ENCODE measurements around the gene LIMCH1. TPM values are rescaled to one million over a fixed set of nuclear protein-coding genes. Genes with fewer than 3 reads are reported as not detected.

The LIMCH1 gene
- total and polyA plus RNA-seq, 12 donors: 28.2 to 206 (median 62.3) TPM

DNA sequence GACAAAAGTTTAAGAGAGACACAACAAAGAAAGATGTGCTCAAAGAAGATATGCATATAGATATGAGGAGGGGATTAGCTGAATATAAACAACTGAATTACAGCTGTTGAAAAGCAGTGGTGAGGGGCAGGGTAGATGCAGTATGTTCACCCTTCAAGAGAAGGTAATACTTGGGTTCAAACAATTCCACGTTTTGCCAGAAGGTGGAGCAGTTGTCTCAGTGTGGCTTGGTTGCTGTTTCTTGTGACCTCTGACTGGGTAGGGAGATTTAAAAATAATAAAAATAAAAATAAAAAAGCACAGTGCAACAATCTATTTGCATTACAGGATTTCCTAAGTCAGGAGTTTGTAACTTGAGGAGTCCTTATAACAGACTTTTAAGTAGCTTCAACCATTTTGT, 187.3 kb downstream of the LIMCH1 start:
- WGBS, 4 donors: 0 to 9% (median 7%) methylated on average over 1 of the region's 1 CpG
- Histone ChIP-seq H3K36me3 (replicated peaks in 1 of 2) (no peaks in the 10 kb centered on the region), H3K4me1 (replicated peaks in 1 of 2) (no peaks in the 10 kb centered on the region), H3K4me3 (no peak overlapping the region), H3K9me3 (replicated peaks in 1 of 3) (no peaks in the 10 kb centered on the region), H3K27ac (no peak overlapping the region), H3K27me3 (no peaks in the 10 kb centered on the region)
- DNase-seq: no peak
- intact Hi-C loops (cut with DNase I): no loop called here
- TF ChIP-seq, protein P1, sequence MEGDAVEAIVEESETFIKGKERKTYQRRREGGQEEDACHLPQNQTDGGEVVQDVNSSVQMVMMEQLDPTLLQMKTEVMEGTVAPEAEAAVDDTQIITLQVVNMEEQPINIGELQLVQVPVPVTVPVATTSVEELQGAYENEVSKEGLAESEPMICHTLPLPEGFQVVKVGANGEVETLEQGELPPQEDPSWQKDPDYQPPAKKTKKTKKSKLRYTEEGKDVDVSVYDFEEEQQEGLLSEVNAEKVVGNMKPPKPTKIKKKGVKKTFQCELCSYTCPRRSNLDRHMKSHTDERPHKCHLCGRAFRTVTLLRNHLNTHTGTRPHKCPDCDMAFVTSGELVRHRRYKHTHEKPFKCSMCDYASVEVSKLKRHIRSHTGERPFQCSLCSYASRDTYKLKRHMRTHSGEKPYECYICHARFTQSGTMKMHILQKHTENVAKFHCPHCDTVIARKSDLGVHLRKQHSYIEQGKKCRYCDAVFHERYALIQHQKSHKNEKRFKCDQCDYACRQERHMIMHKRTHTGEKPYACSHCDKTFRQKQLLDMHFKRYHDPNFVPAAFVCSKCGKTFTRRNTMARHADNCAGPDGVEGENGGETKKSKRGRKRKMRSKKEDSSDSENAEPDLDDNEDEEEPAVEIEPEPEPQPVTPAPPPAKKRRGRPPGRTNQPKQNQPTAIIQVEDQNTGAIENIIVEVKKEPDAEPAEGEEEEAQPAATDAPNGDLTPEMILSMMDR (IDR thresholded peaks at IDR 0.05): no peak
- no peak for TF ChIP-seq POLR2A (IDR thresholded peaks at IDR 0.05)

DNA sequence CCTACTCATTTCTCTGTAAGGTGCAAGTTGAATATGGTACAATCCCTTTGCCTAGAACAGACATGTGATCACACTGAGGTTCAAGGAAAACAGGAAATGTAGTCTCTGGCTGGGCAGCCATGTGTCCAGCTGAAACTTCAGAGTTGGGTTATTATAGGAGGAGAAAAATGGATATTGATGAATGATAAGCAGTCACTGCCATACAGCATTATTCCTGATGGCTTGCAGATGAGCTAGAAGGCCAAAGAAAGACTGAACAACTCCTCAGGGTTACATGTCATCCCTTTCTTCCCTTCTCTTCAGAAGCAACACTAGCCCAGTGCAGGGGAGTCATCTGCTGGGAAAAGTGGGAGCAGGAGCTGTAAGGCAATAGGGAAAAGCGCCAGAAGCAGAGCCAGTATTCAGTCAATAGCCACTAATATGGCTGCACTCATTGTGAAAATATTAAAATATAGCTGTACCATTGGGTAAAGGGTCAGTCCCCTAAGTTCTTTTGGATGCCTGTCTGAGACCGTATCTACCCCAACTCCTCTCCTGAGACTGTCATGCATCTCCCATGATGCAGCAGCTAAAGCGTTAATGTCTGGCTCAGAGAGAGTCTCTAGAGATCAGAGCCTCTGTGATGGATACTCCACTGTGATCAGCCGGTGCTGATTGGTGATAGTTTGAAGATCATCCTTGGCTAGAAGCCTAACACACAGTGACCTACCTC, 190.1 kb downstream of the LIMCH1 start:
- H3K27me3 ChIP-seq: no peaks in the 10 kb centered on the region
- TF ChIP-seq, protein P1 (IDR thresholded peaks at IDR 0.05): no peak
- TF ChIP-seq POLR2A (IDR thresholded peaks at IDR 0.05): no peak
- H3K27ac ChIP-seq: no peak overlapping the region
- H3K4me1 ChIP-seq (replicated peaks in 1 of 2): no peaks in the 10 kb centered on the region
- no peaks in the 10 kb centered on the region for H3K9me3 ChIP-seq (replicated peaks in 1 of 3)
- no peaks in the 10 kb centered on the region for H3K36me3 ChIP-seq (replicated peaks in 1 of 2)
- DNase-seq: no peak
- intact Hi-C loops (cut with DNase I): no loop called here
- no peak overlapping the region for H3K4me3 ChIP-seq
- WGBS, 4 donors: 63 to 87% (median 69%) methylated on average over 4 of the region's 4 CpGs

DNA sequence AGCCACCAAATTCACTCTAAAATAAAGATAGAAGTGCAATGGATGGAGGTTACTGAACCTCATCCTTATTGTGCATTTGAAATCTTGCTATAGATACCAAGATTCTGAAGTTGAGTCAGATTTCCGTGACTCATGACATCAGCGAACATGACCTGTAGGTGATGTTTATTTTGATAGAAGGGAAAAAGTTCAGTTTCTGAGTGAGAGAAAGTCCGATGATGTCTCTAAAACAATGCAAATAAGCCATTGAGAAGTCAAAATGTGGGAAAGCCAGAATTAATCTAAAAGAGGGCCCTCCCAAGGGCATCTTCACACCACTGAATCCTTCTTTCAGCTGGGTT, 190.6 kb downstream of the LIMCH1 start:
- intact Hi-C loops (cut with DNase I): no loop called here

DNA sequence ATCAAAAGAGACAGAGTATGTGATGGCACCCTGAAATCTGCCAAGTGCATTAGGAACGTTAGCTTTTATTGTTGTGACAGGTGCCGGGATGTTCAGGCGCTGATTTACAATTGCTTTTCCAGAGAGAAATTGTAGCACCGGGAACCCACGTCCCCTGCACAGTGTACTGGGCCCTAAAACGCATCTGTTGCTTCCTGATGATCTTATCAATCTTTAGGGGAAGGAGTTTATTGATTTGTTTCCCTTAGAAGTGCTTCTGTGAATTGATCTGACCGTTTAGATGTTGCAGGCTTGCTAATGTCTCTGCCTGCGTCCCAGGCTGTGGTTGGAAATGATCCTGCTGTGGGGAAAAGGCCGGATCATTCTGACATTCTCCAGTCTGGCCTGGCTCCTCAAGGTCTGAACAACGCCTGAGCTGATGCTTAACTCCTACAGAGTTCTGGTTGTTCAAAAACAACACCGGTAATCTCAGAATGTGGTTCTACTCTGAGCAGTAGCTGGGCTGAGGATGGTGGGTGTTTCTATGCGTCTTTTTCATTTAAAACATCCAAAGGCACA, 193.7 kb downstream of the LIMCH1 start:
- WGBS, 4 donors: 37 to 45% (median 42%) methylated on average over 12 of the region's 12 CpGs
- Histone ChIP-seq H3K4me1 (replicated peaks in 1 of 2) (no peaks in the 10 kb centered on the region), H3K27me3 (no peaks in the 10 kb centered on the region), H3K9me3 (replicated peaks in 1 of 3) (no peaks in the 10 kb centered on the region), H3K36me3 (replicated peaks in 1 of 2) (no peaks in the 10 kb centered on the region), H3K4me3 (no peak overlapping the region), H3K27ac (no peak overlapping the region)
- no peak for DNase-seq
- intact Hi-C loops (cut with DNase I): no loop called here
- no peak for TF ChIP-seq POLR2A (IDR thresholded peaks at IDR 0.05)
- TF ChIP-seq, protein P1 (IDR thresholded peaks at IDR 0.05): no peak

More for the DNA sequence above, 190.6 kb downstream of the LIMCH1 start:
- Histone ChIP-seq H3K9me3 (replicated peaks in 1 of 3) (no peaks in the 10 kb centered on the region), H3K36me3 (replicated peaks in 1 of 2) (no peaks in the 10 kb centered on the region), H3K27me3 (no peaks in the 10 kb centered on the region), H3K4me3 (no peak overlapping the region), H3K4me1 (replicated peaks in 1 of 2) (no peaks in the 10 kb centered on the region), H3K27ac (no peak overlapping the region)
- 60 to 87% (median 72%) methylated on average over 3 of the region's 3 CpGs for WGBS, 4 donors
- TF ChIP-seq, protein P1 (IDR thresholded peaks at IDR 0.05): no peak
- TF ChIP-seq POLR2A (IDR thresholded peaks at IDR 0.05): no peak
- no peak for DNase-seq

Data from adrenal gland (tissue), 12 donors.